Stromal cell of bone marrow (primary cell): ENCODE measurements around the gene MYLK2.

Experiments
- DNase-seq: peaks from one replicate; pipeline ENCODE4 v3.0.0-alpha.2; 2012; ENCODE audit warnings: low read depth

MYLK2 gene

GRCh38 chr20:31856516-31856915 is 37.4 kb downstream of the MYLK2 start:
- no peak for DNase-seq

GRCh38 chr20:31857861-31858759 is 39.0 kb downstream of the MYLK2 start:
- DNase-seq: no peak

- DNase-seq: no peak
These were observed 39.6 kb downstream of the MYLK2 start for GRCh38 chr20:31858760-31859083.

- no peak for DNase-seq
These were observed 40.3 kb downstream of the MYLK2 start for GRCh38 chr20:31859266-31859997.

- no peak for DNase-seq
These were observed 40.8 kb downstream of the MYLK2 start for GRCh38 chr20:31859998-31860380.

- peak; percentile 54 for DNase-seq
These were observed 41.4 kb downstream of the MYLK2 start for GRCh38 chr20:31860390-31861134.

- DNase-seq: no peak
These were observed 41.9 kb downstream of the MYLK2 start for GRCh38 chr20:31861135-31861384.

- DNase-seq: no peak
These were observed 42.4 kb downstream of the MYLK2 start for GRCh38 chr20:31861385-31862156.

GRCh38 chr20:31862157-31862470 is 43.0 kb downstream of the MYLK2 start:
- no peak for DNase-seq

- DNase-seq: no peak
These were observed 43.4 kb downstream of the MYLK2 start for GRCh38 chr20:31862506-31862905.

GRCh38 chr20:31863296-31864085 is 44.3 kb downstream of the MYLK2 start:
- DNase-seq: no peak

- no peak for DNase-seq
These were observed 45.6 kb downstream of the MYLK2 start for GRCh38 chr20:31864521-31865400.

- DNase-seq: no peak
These were observed 47.1 kb downstream of the MYLK2 start for GRCh38 chr20:31866221-31866620.

GRCh38 chr20:31868853-31869672 is 49.9 kb downstream of the MYLK2 start:
- DNase-seq: no peak

GRCh38 chr20:31869673-31869941 is 50.5 kb downstream of the MYLK2 start:
- DNase-seq: no peak

- DNase-seq: no peak
These were observed 51.0 kb downstream of the MYLK2 start, which contains the start of the genes DUSP15 and TTLL9 for GRCh38 chr20:31869942-31870725. Gene DUSP15, minus strand, starts transcription at chr20:31870527. Its CDS starts 190 bp downstream, at chr20:31870337. Gene TTLL9, plus strand, starts transcription at chr20:31870634. Its CDS starts 493 bp downstream, at chr20:31871127.

GRCh38 chr20:31870726-31871617 is 51.8 kb downstream of the MYLK2 start:
- no peak for DNase-seq

- no peak for DNase-seq
These were observed 52.4 kb downstream of the MYLK2 start for GRCh38 chr20:31871618-31871954.
